Measurements from ENCODE around the gene TMEM272.
"Not testable (repeated sequence)": the region's sequence is repeated elsewhere in the genome, so short reads cannot be mapped to it uniquely, and the experiment has no call there.

GRCh38 chr13:51824712-51825111 lies 20.3 kb downstream of the TMEM272 start:
- not testable (repeated sequence) for TF ChIP-seq EZH2 (IDR thresholded peaks at IDR 0.05; ENCODE audit: borderline replicate concordance, low read length); CTCF (conservative IDR thresholded peaks at IDR 0.05 in 1 of 2, IDR thresholded peaks at IDR 0.05 in 1 of 2; ENCODE audit: extremely low read depth in 1 of 2, insufficient read depth in 1 of 2, low read depth in 1 of 2, low read length in 2 of 2)

Data from mammary epithelial cell (primary cell).